Activated CD4-positive, alpha-beta T cell treated with anti-CD3 and anti-CD28 coated beads for 4 hours (primary cell): ENCODE measurements around the gene CCSER2.
"Not testable (repeated sequence)": the region's sequence is repeated elsewhere in the genome, so short reads cannot be mapped to it uniquely, and the experiment has no call there.

Experiments used
- DNase-seq, 2 donors: peaks; one replicate each; pipeline ENCODE4 v3.0.0-alpha.2; 2020

The CCSER2 gene

DNA sequence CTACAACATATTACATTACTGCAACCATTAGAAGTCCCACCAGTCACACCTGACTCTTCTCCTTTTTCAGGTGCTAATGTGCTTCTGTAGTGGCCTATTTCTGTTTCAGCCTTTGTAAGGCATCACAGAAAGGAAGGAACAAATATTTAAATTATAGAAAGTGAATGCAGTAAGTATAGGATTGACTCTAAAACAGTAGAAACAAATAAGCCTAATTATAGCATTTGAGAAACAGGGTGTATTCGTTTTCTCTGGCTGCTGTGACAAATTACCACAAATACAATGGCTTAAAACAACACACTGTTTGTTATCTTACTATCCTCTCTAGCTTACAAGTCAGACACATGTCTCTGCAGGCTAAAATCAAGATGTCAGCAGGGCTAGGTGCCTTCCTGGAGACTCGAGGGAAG lies 69.4 kb downstream of the CCSER2 start:
- no peak for DNase-seq

DNA sequence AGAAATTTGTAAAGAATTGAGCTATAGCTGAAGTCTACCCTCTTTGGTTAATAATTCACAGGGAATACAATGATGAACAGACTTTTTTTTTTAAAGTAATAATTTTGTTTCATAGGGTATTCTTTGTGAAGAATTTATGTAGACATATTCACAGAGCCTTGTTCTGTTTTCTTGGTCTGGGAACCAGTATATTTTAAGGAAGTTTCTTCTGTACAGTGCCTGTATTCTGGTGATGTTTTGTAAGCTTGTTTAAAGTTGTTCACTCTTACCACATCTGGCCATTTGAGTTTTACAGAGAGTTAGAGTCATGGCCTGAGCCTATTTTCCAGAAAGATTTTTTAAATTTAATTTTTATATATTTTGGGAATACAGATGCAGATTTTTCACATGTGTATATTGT lies 70.3 kb downstream of the CCSER2 start:
- DNase-seq: no peak

DNA sequence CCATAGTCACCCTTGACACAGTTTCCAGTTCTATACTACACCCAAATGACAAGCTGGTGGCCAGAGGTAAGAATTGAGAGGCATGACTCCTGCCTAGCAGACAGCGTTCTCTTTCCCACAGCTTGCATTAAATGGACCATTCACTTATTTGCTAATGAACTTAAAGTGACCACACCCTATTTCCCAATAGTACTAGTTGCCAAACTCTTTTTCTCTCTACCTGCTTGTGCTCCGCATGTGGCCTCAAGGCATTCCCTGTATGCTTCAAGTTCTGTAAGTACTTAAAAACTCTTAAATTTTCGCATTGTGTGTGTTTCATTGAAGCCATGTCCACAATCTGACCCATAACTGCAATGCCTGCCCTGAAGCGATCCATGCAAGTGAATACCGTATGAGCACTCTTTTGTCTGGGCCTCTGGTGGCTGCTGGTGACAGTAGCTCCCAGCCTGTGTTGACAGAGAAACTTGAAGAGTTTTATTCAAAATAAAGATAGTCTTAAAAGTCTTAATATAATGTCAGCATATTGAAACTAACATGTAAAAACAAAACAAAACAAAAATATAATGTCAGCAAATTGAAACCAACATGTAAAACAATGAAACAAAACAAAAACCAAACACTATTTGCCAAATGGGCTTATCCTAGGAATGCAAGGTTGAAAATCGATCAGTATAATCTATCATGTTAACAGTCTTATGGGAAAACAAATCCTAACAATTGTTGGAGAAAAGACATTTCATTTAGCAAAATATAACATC lies 73.6 kb downstream of the CCSER2 start:
- no peak for DNase-seq

DNA sequence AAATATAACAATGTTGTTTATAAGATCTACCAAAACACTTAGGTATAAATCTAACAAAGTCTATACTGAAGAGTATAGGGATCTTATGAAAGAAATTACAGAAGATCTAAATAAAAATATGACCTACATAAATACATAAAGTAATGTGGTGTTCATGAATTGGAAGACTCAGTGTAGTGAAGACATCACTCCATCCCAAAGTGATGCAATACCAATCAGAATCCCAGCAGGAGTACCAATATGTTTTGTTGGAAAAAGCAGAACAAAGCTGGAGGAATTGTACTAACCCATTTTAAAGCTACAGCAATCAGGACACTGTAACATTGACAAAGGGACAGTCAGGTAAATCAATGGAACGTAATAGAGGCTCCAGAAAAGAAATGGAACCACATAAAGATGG lies 76.4 kb downstream of the CCSER2 start:
- DNase-seq: no peak

DNA sequence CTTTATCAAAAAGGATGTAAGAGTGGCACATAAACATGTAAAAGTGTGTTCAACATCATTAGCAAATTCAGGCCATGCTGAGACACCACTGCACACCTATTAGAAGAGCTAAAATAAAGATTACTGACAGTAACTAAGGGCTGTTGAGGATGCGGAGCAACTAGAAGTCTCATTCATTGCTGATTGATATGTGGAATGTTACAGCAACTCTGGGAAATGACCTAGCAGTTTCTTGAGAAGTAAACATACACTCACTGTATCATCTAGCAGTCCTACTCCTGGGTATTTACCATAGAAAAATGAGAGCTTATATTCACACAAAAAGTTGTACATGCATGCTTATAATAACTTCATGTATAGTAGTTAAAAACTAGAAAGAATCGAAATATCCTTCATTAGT lies 77.3 kb downstream of the CCSER2 start:
- no peak for DNase-seq

DNA sequence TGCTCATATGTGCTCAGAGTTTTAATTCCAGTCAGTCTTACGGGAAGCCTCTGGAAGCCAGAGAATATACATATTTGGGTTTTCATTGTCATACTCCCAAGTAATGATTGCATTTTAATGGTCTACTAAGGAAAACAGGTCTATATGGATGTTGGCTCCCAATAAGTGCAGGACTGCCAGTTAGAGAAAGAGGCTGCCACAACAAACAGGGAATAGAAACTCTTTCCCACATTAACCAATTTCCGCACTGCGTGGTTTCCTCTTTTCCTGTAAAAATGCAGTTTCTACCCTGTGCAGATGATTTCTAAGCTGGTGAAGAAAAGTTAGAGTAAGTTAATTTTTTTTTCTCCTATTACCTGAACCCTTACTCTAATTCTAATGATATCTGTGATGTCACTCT lies 78.2 kb downstream of the CCSER2 start:
- no peak for DNase-seq

DNA sequence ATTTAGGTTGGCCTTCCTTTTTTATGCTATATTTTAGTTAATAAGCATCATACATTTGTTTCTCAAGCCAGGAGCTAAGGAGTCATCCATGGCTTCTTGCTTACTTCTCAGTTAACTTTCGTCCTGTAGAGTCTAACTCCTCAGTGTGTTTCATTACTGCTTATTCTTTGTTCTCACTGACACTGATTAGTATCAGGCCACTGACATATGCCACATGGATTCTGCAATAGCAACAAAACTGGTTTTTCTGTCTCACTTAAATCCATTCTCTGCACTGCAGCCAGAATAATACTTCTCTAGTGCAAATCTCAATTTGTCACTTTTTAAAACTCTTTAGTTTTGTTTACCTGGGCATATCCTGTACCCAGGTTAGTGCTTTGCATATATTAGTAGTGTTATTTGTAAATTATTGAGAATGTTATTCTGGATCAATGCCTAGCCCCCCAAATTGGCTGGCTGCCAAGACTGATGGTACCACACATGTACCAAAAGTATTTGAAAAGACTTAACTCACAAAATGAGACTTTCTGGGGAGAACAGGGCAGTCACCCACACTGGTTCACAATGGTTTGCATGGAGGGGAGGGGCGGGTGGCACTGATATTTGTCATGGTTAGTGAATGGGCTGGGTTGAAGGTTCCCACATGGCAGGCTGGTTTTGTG lies 79.1 kb downstream of the CCSER2 start:
- DNase-seq: no peak

DNA sequence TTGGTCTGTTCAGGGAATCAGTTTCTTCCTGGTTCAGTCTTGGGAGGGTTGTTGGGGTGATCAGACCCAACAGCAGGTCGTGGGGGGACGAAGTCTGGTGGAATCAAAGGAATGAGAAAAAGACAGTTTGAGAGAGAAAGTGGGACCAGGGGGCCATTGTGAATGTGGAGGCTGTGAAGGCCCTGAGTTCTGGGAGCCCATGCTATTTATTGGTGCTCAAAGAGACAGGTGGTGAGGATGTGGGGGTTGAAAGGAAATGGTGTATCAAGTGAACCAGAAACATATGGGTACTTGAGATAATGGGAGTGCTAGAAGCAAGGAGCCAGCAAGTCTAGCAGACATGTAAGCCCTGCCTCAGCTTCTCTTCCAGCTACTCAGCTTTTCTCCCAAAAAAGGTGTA lies 84.1 kb downstream of the CCSER2 start:
- DNase-seq: no peak

DNA sequence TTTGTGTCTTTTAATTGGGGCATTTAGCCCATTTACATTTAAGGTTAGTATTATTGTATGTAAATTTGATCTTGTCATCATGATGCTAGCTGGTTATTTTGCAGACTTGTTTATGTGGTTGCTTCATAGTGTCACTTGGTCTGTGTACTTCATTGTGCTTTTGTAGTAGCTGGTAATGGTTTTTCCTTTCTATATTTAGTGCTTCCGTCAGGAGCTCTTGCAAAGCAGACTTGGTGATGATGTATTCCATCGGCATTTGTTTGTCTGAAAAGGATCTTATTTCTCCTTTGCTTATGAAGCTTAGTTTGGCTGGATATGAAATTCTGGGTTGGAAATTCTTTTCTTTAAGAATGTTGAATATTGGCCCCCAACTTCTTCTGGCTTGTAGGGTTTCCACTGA lies 85.7 kb downstream of the CCSER2 start:
- DNase-seq: not testable (repeated sequence)

DNA sequence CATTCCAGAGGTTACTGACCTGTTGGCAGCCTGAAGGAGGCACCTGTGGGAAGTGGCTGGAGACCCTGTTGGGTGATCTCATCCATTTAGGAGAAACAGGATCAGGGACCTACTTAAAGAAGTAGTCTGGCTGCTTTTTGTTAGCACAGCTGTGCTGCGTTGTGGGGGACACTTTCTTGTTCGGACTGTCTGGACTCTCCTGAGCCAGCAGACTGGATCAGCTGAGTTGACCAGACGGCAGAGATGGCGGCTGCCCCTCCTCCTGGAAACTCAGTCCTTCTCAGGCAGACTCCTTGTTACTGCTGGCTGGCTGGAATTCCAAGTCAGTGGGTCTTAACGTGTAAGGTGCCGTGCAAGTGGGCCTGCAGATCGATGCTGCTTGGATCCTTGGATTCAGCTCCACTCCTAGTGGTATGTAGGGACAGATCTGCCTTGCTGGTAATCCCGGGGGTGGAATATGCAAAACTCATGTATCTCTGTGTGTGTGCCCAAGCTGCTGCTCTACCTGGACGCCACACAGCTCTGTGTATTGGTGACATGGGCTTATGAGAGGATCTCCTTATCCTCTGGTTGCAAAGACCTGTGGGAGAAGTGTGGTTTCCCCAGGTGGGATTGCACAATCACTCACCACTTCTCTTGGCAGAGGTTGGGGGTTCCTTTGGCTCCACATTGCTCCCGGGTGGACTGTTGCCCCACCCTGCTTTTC lies 87.3 kb downstream of the CCSER2 start:
- DNase-seq: no peak

DNA sequence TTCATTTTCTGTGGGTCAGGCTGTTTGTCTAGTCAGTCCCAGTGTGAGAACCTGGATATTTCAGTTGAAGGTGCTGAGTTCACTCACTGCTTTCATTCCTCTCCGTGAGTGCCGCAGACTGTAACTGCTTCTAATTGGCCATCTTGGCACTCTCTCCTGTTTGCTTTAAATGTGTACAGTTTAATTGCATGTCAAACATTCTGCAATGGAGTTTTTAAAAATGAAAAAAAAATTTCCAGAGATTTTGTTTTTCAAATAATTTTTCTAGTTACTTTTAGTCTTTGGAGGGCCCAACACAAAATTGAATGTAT lies 87.8 kb downstream of the CCSER2 start:
- no peak for DNase-seq

DNA sequence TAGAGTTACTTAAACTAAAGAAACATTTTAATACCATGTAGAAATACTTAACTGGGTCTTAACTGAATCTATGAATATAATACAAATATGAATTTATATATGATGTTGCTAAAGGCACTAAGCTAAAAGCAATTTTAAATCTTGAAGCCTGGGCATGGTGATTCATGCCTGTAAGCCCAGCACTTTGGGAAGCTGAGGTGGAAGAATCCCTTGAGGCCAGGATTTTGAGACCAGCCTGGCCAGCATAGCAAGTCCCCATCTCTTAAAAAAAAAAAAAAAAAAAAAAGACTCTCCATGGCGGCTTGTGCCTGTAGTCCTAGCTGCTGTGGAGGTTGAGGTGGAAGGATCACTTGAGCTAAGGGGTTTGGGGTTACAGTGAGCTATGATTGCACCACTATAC lies 95.3 kb downstream of the CCSER2 start:
- DNase-seq: no peak

DNA sequence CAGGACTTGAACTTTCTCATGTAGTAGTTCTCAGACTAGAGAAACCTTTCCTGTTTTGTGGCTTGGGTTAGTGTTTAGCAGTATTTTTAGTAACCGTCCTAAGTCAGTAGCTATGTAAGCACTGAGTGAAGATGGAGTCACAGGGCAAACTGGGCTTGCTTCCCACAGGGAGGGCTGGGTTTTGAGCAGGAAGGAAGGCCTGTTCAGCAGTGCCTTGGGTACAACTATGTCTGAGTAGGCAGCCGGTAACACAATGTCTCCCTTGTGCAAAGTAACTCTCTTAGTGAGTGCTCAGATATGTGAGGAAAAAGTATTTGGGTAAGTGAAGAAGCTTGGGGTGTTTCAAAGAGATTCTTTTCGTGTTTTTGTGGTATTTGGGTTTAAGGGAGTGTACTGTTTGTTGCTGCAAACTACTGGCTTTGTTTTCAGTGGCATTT lies 96.4 kb downstream of the CCSER2 start:
- DNase-seq: no peak

DNA sequence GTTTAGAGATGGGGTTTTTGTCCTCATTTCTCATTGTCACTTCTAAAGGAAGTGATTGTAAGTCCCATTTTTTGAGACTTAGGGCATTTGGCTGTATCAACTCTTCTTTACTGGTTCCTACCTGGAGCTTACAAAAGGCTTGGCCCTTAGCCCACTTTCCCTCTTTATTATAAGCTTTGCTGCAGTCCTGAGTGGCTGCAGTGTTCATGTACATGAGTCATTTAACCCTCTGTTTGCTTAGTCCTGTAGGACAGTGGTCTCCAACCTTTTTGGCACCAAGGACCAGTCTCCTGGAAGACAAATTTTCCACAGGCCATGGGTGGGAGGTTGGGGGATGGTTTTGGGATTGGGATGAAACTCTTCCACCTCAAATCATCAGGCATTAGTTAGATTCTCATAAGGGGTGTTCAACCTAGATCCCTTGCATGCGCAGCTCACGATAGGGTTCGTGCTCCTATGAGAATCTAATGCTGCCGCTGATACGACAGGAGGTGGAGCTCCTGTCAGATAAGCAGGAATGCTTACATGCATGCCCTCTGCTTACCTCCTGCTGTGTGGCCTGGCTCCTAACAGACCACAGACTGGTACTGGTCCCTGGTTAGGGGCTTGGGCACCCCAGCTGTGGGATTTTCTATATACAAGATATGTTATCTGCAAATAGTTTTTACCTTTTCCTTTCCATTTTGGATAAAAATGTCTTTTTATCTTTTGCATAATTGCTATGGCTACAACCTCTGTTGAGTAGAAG lies 99.7 kb downstream of the CCSER2 start:
- DNase-seq: no peak

DNA sequence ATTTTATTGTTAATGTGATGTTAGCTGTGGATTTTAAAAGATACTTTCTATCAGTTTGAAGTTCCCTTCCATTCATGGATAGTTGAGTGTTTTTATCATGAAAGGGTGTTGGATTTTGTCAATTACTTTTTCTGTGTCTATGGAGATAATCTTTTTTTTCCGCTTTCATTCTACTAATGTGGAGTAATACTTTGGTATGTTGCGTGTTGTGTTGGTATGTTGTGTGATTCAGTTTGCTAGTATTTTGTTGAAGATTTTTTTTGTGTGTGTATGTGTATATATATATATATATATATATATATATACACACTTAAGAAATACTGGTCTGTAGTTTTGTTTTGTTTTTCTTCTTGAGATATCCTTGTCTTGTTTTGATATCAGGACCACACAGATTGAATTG lies 100.3 kb downstream of the CCSER2 start:
- no peak for DNase-seq

DNA sequence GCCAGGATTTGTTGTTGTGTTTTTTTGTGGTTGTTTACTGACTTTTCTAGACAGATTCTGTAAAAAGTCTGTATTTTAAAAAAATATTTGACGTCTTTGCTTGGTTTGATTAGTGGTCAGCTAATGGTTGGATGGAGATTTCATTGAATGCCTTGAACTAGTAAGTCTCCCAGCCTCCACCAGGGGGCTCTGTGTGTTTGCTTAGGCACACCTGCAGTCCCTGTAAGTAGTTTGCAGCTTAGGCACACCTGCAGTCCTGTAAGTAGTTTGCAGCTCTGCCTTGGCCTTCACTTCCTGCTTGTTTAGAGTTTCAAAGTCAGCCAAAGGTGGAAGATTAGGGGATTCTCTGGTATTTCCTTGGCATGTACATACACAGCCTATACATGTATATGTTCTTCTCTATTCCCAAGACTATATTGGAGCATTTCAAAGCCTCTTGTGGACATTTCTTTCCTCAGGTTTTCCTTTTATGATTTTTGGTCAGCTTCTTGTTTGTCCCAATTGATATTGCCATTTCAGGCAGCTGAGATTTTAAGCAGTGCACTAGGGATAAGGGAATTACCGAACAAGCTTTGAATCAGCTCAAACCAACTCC lies 101.6 kb downstream of the CCSER2 start:
- DNase-seq: peak; percentile 57 to 65

DNA sequence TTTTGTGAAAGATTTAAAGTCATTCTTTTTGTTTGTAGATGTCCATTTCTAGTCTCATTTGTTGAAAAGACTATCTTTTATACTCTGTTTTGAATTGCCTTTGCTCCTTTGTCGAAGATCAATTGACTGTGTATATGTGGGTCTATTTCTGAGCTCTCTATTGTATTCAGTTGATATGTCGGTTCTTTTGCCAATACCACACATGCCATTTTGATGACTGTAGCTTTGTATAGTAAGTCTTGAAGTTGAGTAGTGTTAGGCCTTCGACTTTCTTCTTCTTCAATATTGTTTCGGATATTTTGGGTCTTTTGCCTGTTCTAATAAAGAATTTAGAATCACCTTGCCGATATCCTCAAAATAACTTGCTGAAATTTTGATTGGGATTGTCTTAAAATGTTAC lies 104.5 kb downstream of the CCSER2 start:
- DNase-seq: no peak

DNA sequence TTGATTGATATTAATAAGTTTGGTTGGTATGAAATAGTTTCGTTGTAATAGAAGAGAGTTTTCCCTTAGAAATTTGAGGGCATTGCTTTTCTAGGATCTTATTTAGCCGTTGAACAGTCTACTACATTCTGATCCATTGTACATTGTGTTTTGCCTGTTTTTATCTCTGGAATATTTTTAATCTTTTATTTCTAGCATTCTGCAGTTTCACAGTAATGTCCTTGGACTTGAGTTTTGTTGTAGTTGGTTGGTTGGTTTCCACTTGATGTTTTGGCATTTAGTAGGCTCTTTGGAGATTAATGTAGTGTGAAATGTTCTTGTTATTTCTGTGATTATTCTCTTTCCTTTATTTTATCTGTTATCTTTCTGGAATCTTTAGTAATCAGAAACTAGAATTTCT lies 112.4 kb downstream of the CCSER2 start:
- no peak for DNase-seq

DNA sequence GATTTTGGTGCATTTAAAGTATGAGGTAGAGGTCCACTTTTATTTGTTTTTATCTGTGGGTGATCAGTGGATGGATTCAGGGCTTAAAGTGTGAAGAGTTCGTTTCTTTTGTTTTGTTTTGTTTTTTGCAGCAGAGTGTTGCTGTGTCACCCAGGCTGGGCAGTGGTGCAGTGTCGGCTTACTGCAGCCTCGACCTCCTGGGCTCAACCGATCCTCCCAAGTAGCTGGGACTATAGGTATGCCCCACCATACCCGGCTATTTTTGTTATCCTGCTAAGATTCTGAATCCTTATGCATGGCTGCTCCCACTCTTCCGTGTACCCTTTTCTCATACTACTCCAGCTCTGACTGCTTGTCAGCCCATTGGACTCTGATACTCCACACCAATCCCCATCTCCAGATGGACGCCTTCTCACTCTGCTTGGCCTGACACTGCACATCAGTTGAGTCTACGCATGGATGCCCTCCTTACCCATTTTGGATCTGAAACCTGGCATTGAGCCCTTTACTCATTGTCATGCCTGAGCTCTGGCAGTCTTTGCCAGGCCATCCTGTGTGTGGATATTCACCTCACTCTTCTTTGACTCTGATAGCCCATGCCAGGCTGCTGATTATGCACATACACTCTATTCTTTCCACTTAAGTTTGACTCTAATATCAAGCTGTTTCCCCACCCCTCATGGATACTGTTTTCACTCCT lies 119.5 kb downstream of the CCSER2 start:
- DNase-seq: no peak

DNA sequence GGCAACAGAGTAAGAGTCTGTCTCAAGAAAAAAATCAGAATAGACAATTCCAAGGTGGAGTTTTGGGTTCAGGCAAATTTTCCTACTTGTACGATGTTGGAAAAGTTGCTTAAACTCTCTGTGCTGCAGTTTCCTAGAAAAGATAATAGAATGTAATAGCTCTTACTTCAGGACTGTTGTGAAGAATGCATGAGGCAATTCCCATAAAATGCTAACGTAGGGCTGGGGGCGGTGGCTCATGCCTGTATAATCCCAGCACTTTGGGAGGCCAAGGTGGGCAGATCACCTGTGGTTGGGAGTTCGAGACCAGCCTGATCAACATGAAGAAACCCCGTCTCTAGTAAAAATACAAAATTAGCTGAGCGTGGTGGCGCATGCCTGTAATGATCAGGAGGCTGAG lies 121.0 kb downstream of the CCSER2 start:
- DNase-seq: not testable (repeated sequence)

DNA sequence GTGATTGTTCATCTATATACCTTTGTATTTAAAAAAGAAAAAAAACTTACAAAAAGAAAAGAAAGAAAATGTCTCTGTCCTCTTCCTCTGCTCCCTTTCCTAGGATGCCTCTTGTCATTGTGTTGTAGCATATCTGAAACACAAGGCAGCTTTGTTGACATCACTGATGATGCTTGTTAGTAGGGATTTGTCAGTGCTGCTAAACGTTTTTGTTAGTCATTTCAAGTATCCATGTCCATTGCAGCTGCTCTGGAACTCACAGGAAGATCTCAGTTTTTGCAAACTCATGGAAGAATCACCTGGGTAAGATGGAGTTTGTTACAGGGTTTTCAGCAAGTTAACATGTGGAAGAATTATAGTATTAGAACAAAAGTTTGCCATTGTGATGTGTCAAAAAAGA lies 123.6 kb downstream of the CCSER2 start:
- no peak for DNase-seq

DNA sequence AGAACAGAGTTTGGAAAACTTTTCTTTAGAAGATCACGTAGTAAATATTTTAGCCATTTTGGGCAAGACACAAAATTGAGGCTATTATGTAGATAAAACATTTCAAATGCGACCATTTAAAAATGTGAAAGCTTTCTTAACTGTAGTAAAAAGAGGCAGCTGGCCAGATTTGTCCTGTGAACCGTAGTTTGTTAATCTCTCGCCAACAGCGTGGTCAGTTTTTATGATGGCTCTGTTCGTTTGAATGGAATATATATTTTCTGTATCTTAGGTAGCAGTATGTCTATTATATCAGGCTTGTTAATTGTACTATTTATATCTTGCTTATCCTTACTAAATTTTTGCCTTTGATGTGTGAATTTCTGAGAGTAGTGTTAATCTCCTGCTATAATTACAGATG lies 124.9 kb downstream of the CCSER2 start:
- no peak for DNase-seq

DNA sequence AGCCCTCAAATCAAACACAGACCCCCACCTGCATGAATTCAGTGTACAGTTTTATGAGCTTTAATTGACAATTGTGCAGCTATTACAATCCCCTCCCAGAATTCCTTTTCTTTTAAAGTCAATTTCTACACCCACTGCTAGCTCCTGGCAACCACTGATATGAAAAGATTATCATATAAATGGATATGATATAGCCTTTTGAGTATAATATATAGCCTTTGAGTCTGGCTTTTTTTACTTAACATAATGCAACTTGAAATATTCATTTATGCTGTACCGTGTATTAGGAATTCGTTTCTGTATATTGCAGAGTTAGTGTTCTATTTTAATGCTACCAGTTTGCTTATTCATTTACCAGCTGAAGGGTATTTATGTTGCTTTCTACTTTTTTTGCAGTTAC lies 127.7 kb downstream of the CCSER2 start:
- DNase-seq: no peak
